GM23248 (cell line): ENCODE data around the gene TCF12. TPM values are rescaled to one million over a fixed set of nuclear protein-coding genes. Genes with fewer than 3 reads are reported as not detected.

Experiments used
- DNase-seq: peaks from one replicate; pipeline ENCODE4 v3.0.0-alpha.2; 2015
- H2AFZ ChIP-seq: fragments of 200-600 bp; sonication (generic); 2 replicates; pipeline ENCODE4 v1.6.1; 2016; ENCODE audit warnings: antibody characterized with exemption
- H3F3A ChIP-seq: fragments of 200-600 bp; sonication (generic); 2 replicates; pipeline ENCODE4 v1.6.1; 2016; ENCODE audit warnings: mild to moderate bottlenecking, antibody characterized with exemption, mixed run types; ENCODE audit not compliant: insufficient read depth
- H3K27ac ChIP-seq: fragments of 200-600 bp; sonication (generic); 2 replicates; pipeline ENCODE4 v1.5.1; 2016; ENCODE audit warnings: mild to moderate bottlenecking
- H3K27me3 ChIP-seq: fragments of 200-600 bp; sonication (generic); replicated peaks from 2 replicates; pipeline ENCODE4 v1.6.1; 2016; ENCODE audit warnings: mild to moderate bottlenecking; ENCODE audit not compliant: insufficient read depth
- H3K36me3 ChIP-seq: fragments of 200-600 bp; sonication (generic); 2 replicates; pipeline ENCODE4 v1.6.1; 2016; ENCODE audit warnings: low read depth, mild to moderate bottlenecking
- H3K4me1 ChIP-seq: fragments of 200-600 bp; sonication (generic); 2 replicates; pipeline ENCODE4 v1.6.1; 2016; ENCODE audit warnings: mild to moderate bottlenecking; ENCODE audit not compliant: insufficient read depth
- H3K4me2 ChIP-seq: fragments of 200-600 bp; sonication (generic); one replicate; pipeline ENCODE4 v1.6.1; 2016; ENCODE audit warnings: mild to moderate bottlenecking; ENCODE audit not compliant: unreplicated experiment
- H3K4me3 ChIP-seq: fragments of 200-600 bp; sonication (generic); 2 replicates; pipeline ENCODE4 v1.5.1; 2016; ENCODE audit warnings: mild to moderate bottlenecking
- H3K79me2 ChIP-seq: fragments of 200-600 bp; sonication (generic); 2 replicates; pipeline ENCODE4 v1.6.1; 2016; ENCODE audit warnings: mild to moderate bottlenecking; ENCODE audit not compliant: insufficient read depth
- H3K9ac ChIP-seq: fragments of 200-600 bp; sonication (generic); 2 replicates; pipeline ENCODE4 v1.6.1; 2016; ENCODE audit warnings: mild to moderate bottlenecking
- H3K9me2 ChIP-seq: fragments of 200-600 bp; sonication (generic); 2 replicates; pipeline ENCODE4 v1.6.1; 2016; ENCODE audit warnings: mixed run types, mild to moderate bottlenecking, moderate library complexity; ENCODE audit not compliant: insufficient read depth
- H3K9me3 ChIP-seq: fragments of 200-600 bp; sonication (generic); one replicate; pipeline ENCODE4 v1.6.1; 2017; ENCODE audit warnings: low read depth
- H4K20me1 ChIP-seq: fragments of 200-600 bp; sonication (generic); 2 replicates; pipeline ENCODE4 v1.6.0; 2016; ENCODE audit not compliant: insufficient read depth
- EZH2 ChIP-seq: fragments of 200-600 bp; sonication (generic); IDR thresholded peaks from 2 replicates; pipeline ENCODE4 v1.6.1; 2018; ENCODE audit warnings: antibody characterized with exemption, mild to moderate bottlenecking; ENCODE audit not compliant: insufficient read depth, poor library complexity, severe bottlenecking
- EZH2phosphoT487 ChIP-seq: fragments of 200-600 bp; sonication (generic); IDR thresholded peaks from 2 replicates; pipeline ENCODE4 v1.6.1; 2018; ENCODE audit warnings: antibody characterized with exemption, moderate library complexity, mild to moderate bottlenecking, low read depth; ENCODE audit not compliant: insufficient read depth
- WGBS, 2 experiments: methylation state at CpG; one replicate each; pipeline ENCODE4 v1.1.6; 2015 to 2017; ENCODE audit warnings: low lambda C conversion rate in 2 of 2, low coverage in 1 of 2; ENCODE audit errors: missing lambda C conversion rate in 2 of 2; 5-methylcytosine and 5-hydroxymethylcytosine counted together
- in situ Hi-C: fragments of 300-500 bp; cut with MboI; formaldehyde crosslinking; loops from 2 replicates; pipeline ENCODE4 v1.15.0; 2020
- polyA plus RNA-seq: library from polyadenylated mRNA; unstranded; fragments of >200 nt; fragmentation: Nextera tagmentation; extraction: Ambion mirVana; gene quantifications from 2 replicates; pipeline ENCODE4 v1.2.1, GENCODE V29; 2016
- total RNA-seq: library from RNA; depleted of rRNA; stranded (reverse); fragments of >200 nt; shearing (Covaris generic); gene quantifications from 2 replicates; pipeline ENCODE4 v1.2.3, GENCODE V29; 2014

The TCF12 gene
- total and polyA plus RNA-seq, 2 experiments from 2014 or later, result 53.6 to 58.6 TPM

- no peaks in the 10 kb centered on the region for H3K9me2 ChIP-seq
- H2AFZ ChIP-seq, result no peak overlapping the region
- H3K4me1 ChIP-seq, result no peaks in the 10 kb centered on the region
- no peaks in the 10 kb centered on the region for H3K79me2 ChIP-seq
- H3K27me3 ChIP-seq, result no peaks in the 10 kb centered on the region
- H4K20me1 ChIP-seq, result no peaks in the 10 kb centered on the region
- no peaks in the 10 kb centered on the region for H3K9me3 ChIP-seq
- no peaks in the 10 kb centered on the region for H3K36me3 ChIP-seq
- H3K27ac ChIP-seq, result no peak overlapping the region
- in situ Hi-C loops, result loop anchor here (25.0 kb wide), 1 partner anchor 390 kb away; no protein-coding TSS in a partner anchor
- 91 to 93% methylated on average over 8 of the region's 8 CpGs for WGBS, 2 experiments
- no peaks in the 10 kb centered on the region for H3F3A ChIP-seq
- TF ChIP-seq EZH2, result no peak
- DNase-seq, result no peak
- no peak overlapping the region for H3K4me3 ChIP-seq
- no peak overlapping the region for H3K9ac ChIP-seq
- no peak overlapping the region for H3K4me2 ChIP-seq
These were observed 41.0 kb upstream of the TCF12 start for GRCh38 chr15:56877255-56877970.

- TF ChIP-seq EZH2 (no peak), EZH2phosphoT487 (no peak)
- Histone ChIP-seq H3K4me2 (no peak overlapping the region), H2AFZ (no peak overlapping the region), H3K27ac (no peak overlapping the region), H3K79me2 (no peaks in the 10 kb centered on the region), H3K4me1 (no peaks in the 10 kb centered on the region), H3K9ac (no peak overlapping the region), H3K9me2 (no peaks in the 10 kb centered on the region), H3F3A (no peaks in the 10 kb centered on the region), H3K4me3 (no peak overlapping the region), H4K20me1 (no peaks in the 10 kb centered on the region), H3K36me3 (no peaks in the 10 kb centered on the region), H3K9me3 (no peaks in the 10 kb centered on the region), H3K27me3 (no peaks in the 10 kb centered on the region)
- in situ Hi-C loops, result loop anchor here (25.0 kb wide), 1 partner anchor 392 kb away; no protein-coding TSS in a partner anchor
- DNase-seq, result no peak
- WGBS, 2 experiments, result 98 to 100% methylated on average over 2 of the region's 2 CpGs
These were observed 38.9 kb upstream of the TCF12 start for GRCh38 chr15:56879502-56879901.

- in situ Hi-C loops, result loop anchor here (25.0 kb wide), 1 partner anchor 396 kb away; no protein-coding TSS in a partner anchor
- 66 to 67% methylated on average over 4 of the region's 4 CpGs for WGBS, 2 experiments
- no peak overlapping the region for H2AFZ ChIP-seq
These were observed 35.4 kb upstream of the TCF12 start for GRCh38 chr15:56883088-56883487.

GRCh38 chr15:56886363-56886931, 32.0 kb upstream of the TCF12 start:
- peaks cover 26% of the 10 kb centered on the region for H3F3A ChIP-seq
- in situ Hi-C loops, result loop anchor here (25.0 kb wide), 1 partner anchor 399 kb away; no protein-coding TSS in a partner anchor
- no peaks in the 10 kb centered on the region for H3K9me3 ChIP-seq
- H3K4me3 ChIP-seq, result peak overlapping the region; percentile 75
- peak; percentile 46 for DNase-seq
- no peaks in the 10 kb centered on the region for H4K20me1 ChIP-seq
- peak overlapping the region; percentile 91 for H2AFZ ChIP-seq
- H3K36me3 ChIP-seq, result no peaks in the 10 kb centered on the region
- H3K4me2 ChIP-seq, result peak overlapping the region; percentile 94
- no peaks in the 10 kb centered on the region for H3K27me3 ChIP-seq
- TF ChIP-seq EZH2phosphoT487, result no peak
- peak overlapping the region; percentile 89 for H3K27ac ChIP-seq
- H3K9me2 ChIP-seq, result no peaks in the 10 kb centered on the region
- peak overlapping the region; percentile 87 for H3K9ac ChIP-seq
- peaks cover 14% of the 10 kb centered on the region for H3K4me1 ChIP-seq
- no peaks in the 10 kb centered on the region for H3K79me2 ChIP-seq
- 56 to 59% methylated on average over 9 of the region's 9 CpGs for WGBS, 2 experiments

More at GRCh38 chr15:56883088-56883487, 35.4 kb upstream of the TCF12 start:
- H3K27ac ChIP-seq, result no peak overlapping the region
- peaks cover 21% of the 10 kb centered on the region for H3F3A ChIP-seq
- no peaks in the 10 kb centered on the region for H3K79me2 ChIP-seq
- H3K9ac ChIP-seq, result no peak overlapping the region
- no peaks in the 10 kb centered on the region for H3K36me3 ChIP-seq
- H3K9me2 ChIP-seq, result no peaks in the 10 kb centered on the region
- no peak for DNase-seq
- H3K4me1 ChIP-seq, result peaks cover 12% of the 10 kb centered on the region
- no peaks in the 10 kb centered on the region for H3K9me3 ChIP-seq
- no peaks in the 10 kb centered on the region for H3K27me3 ChIP-seq
- no peaks in the 10 kb centered on the region for H4K20me1 ChIP-seq
- no peak for TF ChIP-seq EZH2
- TF ChIP-seq EZH2phosphoT487, result no peak
- H3K4me2 ChIP-seq, result no peak overlapping the region
- no peak overlapping the region for H3K4me3 ChIP-seq
